ENCODE measurements around the gene SPTBN1. TPM values are rescaled to one million over a fixed set of nuclear protein-coding genes. Genes with fewer than 3 reads are reported as not detected.

Gene SPTBN1
- polyA plus RNA-seq, 2 of the 4 experiments (the other 2 are of a cell fraction) = 105 to 126 TPM

- Histone ChIP-seq H3K4me2 (peak overlapping the region; percentile 41), H3K4me3 (no peak overlapping the region), H3K27ac (peak overlapping the region in 1 of 2 experiments; percentile 6; a peak in 1 of 6 replicates), H3K9me3 (no peaks in the 10 kb centered on the region), H3K4me1 (peaks cover 100% of the 10 kb centered on the region)
- TF ChIP-seq NR3C1 (IDR thresholded peaks at IDR 0.05) (no peak), FOSL2 (IDR thresholded peaks at IDR 0.05) (no peak), FOSL2 (CRISPR knock-in tag; IDR thresholded peaks at IDR 0.05) (0 out of 2 replicates have a peak, but pooled peaks have one; percentile 8), TFCP2L1 (CRISPR knock-in tag; IDR thresholded peaks at IDR 0.05) (no peak)
- ChIA-PET POLR2A (no interaction called here), CTCF (interaction anchor here (1.0 to 1.5 kb wide), 2 partner anchors 11 to 26 kb away, joined by 4 read pairs; no protein-coding TSS in a partner anchor)
- DNase-seq (ENCODE audit: low read depth in 1 of 2, low spot score in 1 of 2) = no peak
- no peak for FAIRE-seq
- WGBS (ENCODE audit: missing lambda C conversion rate) = 72% methylated on average over 7 of the region's 7 CpGs
- ATAC-seq = no peak
Observed at GRCh38 chr2:54586062-54586461, 129.9 kb downstream of the SPTBN1 start.

DNA sequence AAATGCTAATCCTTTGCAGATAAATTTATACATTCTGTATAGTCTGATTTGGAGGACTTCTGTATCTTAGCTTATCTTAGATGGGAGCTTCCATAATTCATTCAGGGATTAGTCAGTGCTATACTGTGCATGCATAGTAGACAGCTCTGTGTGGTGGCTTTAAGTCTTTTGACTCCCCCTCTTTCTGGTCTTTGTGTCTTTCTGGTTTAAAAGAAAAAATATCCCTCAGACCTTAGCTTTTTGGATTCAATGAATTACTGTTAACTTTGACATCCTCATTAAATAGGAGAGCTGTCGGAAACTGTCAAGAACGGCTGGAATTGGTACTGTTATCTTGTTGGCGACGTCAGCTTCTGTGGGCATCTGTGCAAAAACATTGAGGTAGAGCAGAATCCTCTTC is 130.4 kb downstream of the SPTBN1 start:
- WGBS (ENCODE audit: missing lambda C conversion rate) = 89% methylated on average over 4 of the region's 4 CpGs
- no peaks in the 10 kb centered on the region for H3K9me3 ChIP-seq
- peak overlapping the region; percentile 41 for H3K4me2 ChIP-seq
- H3K4me1 ChIP-seq = peaks cover 100% of the 10 kb centered on the region
- ATAC-seq (peak in 1 of 2 experiments; percentile 13; a peak in 1 of 6 replicates), FAIRE-seq (no peak), DNase-seq (ENCODE audit: low read depth in 1 of 2, low spot score in 1 of 2) (no peak)
- peak overlapping the region in 1 of 2 experiments; percentile 40; a peak in 1 of 6 replicates for H3K27ac ChIP-seq
- no peak overlapping the region for H3K4me3 ChIP-seq
- CTCF ChIA-PET = interaction anchor here (0.6 to 1.5 kb wide), 3 partner anchors 12 to 429 kb away, joined by 5 to 7 read pairs (median 6); no protein-coding TSS in a partner anchor
- TF ChIP-seq TFCP2L1 (CRISPR knock-in tag; IDR thresholded peaks at IDR 0.05) (no peak), JUN (IDR thresholded peaks at IDR 0.05) (0 out of 5 replicates have a peak, but pooled peaks of 1 of the 2 experiments have one; percentile 23), TP53 (CRISPR knock-in tag; IDR thresholded peaks at IDR 0.05) (no peak), ZC3H11A (IDR thresholded peaks at IDR 0.05) (no peak)
- POLR2A ChIA-PET = no interaction called here

GRCh38 chr2:54587171-54588016 is 131.3 kb downstream of the SPTBN1 start:
- H3K4me1 ChIP-seq = peaks cover 94% of the 10 kb centered on the region
- WGBS (ENCODE audit: missing lambda C conversion rate) = 89% methylated on average over 8 of the region's 8 CpGs
- FAIRE-seq (no peak), ATAC-seq (peak in 1 of 2 experiments; percentile 2; a peak in 1 of 6 replicates), DNase-seq (ENCODE audit: low read depth in 1 of 2, low spot score in 1 of 2) (no peak)
- H3K27ac ChIP-seq = peak overlapping the region in 1 of 2 experiments; percentile 61; a peak in 3 of 6 replicates
- no peaks in the 10 kb centered on the region for H3K9me3 ChIP-seq
- no peak for TF ChIP-seq RARB (CRISPR knock-in tag; IDR thresholded peaks at IDR 0.05)
- TF ChIP-seq SMC3 (IDR thresholded peaks at IDR 0.05) = no peak
- TF ChIP-seq EP300 (IDR thresholded peaks at IDR 0.05) = no peak
- no peak for TF ChIP-seq HES2 (IDR thresholded peaks at IDR 0.05)
- TF ChIP-seq, protein P1, sequence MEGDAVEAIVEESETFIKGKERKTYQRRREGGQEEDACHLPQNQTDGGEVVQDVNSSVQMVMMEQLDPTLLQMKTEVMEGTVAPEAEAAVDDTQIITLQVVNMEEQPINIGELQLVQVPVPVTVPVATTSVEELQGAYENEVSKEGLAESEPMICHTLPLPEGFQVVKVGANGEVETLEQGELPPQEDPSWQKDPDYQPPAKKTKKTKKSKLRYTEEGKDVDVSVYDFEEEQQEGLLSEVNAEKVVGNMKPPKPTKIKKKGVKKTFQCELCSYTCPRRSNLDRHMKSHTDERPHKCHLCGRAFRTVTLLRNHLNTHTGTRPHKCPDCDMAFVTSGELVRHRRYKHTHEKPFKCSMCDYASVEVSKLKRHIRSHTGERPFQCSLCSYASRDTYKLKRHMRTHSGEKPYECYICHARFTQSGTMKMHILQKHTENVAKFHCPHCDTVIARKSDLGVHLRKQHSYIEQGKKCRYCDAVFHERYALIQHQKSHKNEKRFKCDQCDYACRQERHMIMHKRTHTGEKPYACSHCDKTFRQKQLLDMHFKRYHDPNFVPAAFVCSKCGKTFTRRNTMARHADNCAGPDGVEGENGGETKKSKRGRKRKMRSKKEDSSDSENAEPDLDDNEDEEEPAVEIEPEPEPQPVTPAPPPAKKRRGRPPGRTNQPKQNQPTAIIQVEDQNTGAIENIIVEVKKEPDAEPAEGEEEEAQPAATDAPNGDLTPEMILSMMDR (IDR thresholded peaks at IDR 0.05) = no peak
- TF ChIP-seq, protein P2, sequence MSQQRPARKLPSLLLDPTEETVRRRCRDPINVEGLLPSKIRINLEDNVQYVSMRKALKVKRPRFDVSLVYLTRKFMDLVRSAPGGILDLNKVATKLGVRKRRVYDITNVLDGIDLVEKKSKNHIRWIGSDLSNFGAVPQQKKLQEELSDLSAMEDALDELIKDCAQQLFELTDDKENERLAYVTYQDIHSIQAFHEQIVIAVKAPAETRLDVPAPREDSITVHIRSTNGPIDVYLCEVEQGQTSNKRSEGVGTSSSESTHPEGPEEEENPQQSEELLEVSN (IDR thresholded peaks at IDR 0.05; ENCODE audit: borderline replicate concordance, low read depth) = no peak
- TF ChIP-seq CEBPB (IDR thresholded peaks at IDR 0.05) = no peak
- TF ChIP-seq HOXA7 (CRISPR knock-in tag; IDR thresholded peaks at IDR 0.05) = no peak
- no peak for TF ChIP-seq JUNB (IDR thresholded peaks at IDR 0.05)
- TF ChIP-seq, protein P3, sequence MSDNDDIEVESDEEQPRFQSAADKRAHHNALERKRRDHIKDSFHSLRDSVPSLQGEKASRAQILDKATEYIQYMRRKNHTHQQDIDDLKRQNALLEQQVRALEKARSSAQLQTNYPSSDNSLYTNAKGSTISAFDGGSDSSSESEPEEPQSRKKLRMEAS (IDR thresholded peaks at IDR 0.05) = no peak
- no peak for TF ChIP-seq ESRRA (IDR thresholded peaks at IDR 0.05; ENCODE audit: borderline replicate concordance, low read length)
- TF ChIP-seq MAZ (IDR thresholded peaks at IDR 0.05; ENCODE audit: borderline replicate concordance, low read depth, low read length) = no peak
- no peak for TF ChIP-seq CHD4 (IDR thresholded peaks at IDR 0.05; ENCODE audit: borderline replicate concordance)
- no peak for TF ChIP-seq ZSCAN20 (CRISPR knock-in tag; IDR thresholded peaks at IDR 0.05)
- no peak for TF ChIP-seq HEYL (CRISPR knock-in tag; IDR thresholded peaks at IDR 0.05)
- TF ChIP-seq, protein P4, sequence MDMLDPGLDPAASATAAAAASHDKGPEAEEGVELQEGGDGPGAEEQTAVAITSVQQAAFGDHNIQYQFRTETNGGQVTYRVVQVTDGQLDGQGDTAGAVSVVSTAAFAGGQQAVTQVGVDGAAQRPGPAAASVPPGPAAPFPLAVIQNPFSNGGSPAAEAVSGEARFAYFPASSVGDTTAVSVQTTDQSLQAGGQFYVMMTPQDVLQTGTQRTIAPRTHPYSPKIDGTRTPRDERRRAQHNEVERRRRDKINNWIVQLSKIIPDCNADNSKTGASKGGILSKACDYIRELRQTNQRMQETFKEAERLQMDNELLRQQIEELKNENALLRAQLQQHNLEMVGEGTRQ (IDR thresholded peaks at IDR 0.05) = no peak
- no peak for TF ChIP-seq MYC (IDR thresholded peaks at IDR 0.05; ENCODE audit: borderline replicate concordance, low read length)
- TF ChIP-seq NR3C1 (IDR thresholded peaks at IDR 0.05) = no peak
- TF ChIP-seq MAFK (IDR thresholded peaks at IDR 0.05; ENCODE audit: partially characterized antibody) = no peak
- peak overlapping the region; percentile 64; the same call in 2 of the 3 replicates for H3K4me2 ChIP-seq
- ChIA-PET CTCF (interaction anchor here (1.3 to 1.5 kb wide), 3 partner anchors 13 to 65 kb away, joined by 3 to 7 read pairs (median 6); no protein-coding TSS in a partner anchor), POLR2A (no interaction called here)
- H3K4me3 ChIP-seq = no peak overlapping the region
